ENCODE data around the gene MBTPS2.

GRCh38 chrX:21929209-21929608 is 89.8 kb downstream of the MBTPS2 start:
- TF ChIP-seq CTCF (IDR thresholded peaks at IDR 0.05; ENCODE audit: borderline replicate concordance, extremely low read depth, low read length, poor library complexity, severe bottlenecking) (no peak), EZH2 (IDR thresholded peaks at IDR 0.05; ENCODE audit: borderline replicate concordance, low read depth, low read length, severe bottlenecking) (no peak)
